Measurements from ENCODE around the gene GID8.

Gene GID8

GRCh38 chr20:62938105-62938888, at the start of gene GID8:
GID8 (plus strand) TSS chr20:62938147; CDS start chr20:62941503, 3,356 bp downstream.
- Histone ChIP-seq H3K4me3 (ENCODE audit: insufficient read depth, low read length, poor library complexity, severe bottlenecking) (peak within 1 kb of the TSS; percentile 71), H3K79me2 (ENCODE audit: insufficient read depth, low read length) (peaks cover 90% of the 10 kb centered on the region), H3K27me3 (ENCODE audit: low read length) (no peaks in the 10 kb centered on the region), H3K9me2 (replicated peaks; ENCODE audit: insufficient read depth, low read length) (no peaks in the 10 kb centered on the region), H2AFZ (ENCODE audit: low read depth, low read length, severe bottlenecking) (peak within 1 kb of the TSS; percentile 93), H3K9me3 (ENCODE audit: insufficient read depth, low read length) (no peaks in the 10 kb centered on the region), H3F3A (ENCODE audit: insufficient read depth) (no peaks in the 10 kb centered on the region), H3K4me2 (ENCODE audit: low read depth, low read length, poor library complexity, severe bottlenecking) (peak within 1 kb of the TSS; percentile 80), H3K27ac (ENCODE audit: low read depth, low read length) (peak within 1 kb of the TSS; percentile 69), H3K36me3 (ENCODE audit: low read length) (no peaks in the 10 kb centered on the region; the same call in none of the 2 replicates), H4K20me1 (ENCODE audit: low read depth, low read length) (peaks cover 13% of the 10 kb centered on the region; the same call in 1 of the 2 replicates), H3K9ac (ENCODE audit: low read length) (peak within 1 kb of the TSS; percentile 94)
- TF ChIP-seq EZH2phosphoT487 (conservative IDR thresholded peaks at IDR 0.05; ENCODE audit: low read length), result no peak
- TF ChIP-seq CTCF (IDR thresholded peaks at IDR 0.05; ENCODE audit: insufficient read depth, low read length, poor library complexity, severe bottlenecking), result no peak

- Histone ChIP-seq H4K20me1 (ENCODE audit: low read depth, low read length) (no peaks in the 10 kb centered on the region), H3K9ac (ENCODE audit: low read length) (no peak overlapping the region), H3K27ac (ENCODE audit: low read depth, low read length) (no peak overlapping the region), H3K36me3 (ENCODE audit: low read length) (peaks cover 24% of the 10 kb centered on the region), H3K4me3 (ENCODE audit: insufficient read depth, low read length, poor library complexity, severe bottlenecking) (no peak overlapping the region), H3K9me3 (ENCODE audit: insufficient read depth, low read length) (no peaks in the 10 kb centered on the region), H3K4me2 (ENCODE audit: low read depth, low read length, poor library complexity, severe bottlenecking) (no peak overlapping the region), H3K9me2 (replicated peaks; ENCODE audit: insufficient read depth, low read length) (no peaks in the 10 kb centered on the region), H2AFZ (ENCODE audit: low read depth, low read length, severe bottlenecking) (no peak overlapping the region), H3K27me3 (ENCODE audit: low read length) (no peaks in the 10 kb centered on the region), H3K79me2 (ENCODE audit: insufficient read depth, low read length) (no peaks in the 10 kb centered on the region), H3F3A (ENCODE audit: insufficient read depth) (no peaks in the 10 kb centered on the region)
- TF ChIP-seq EZH2phosphoT487 (conservative IDR thresholded peaks at IDR 0.05; ENCODE audit: low read length) (no peak), CTCF (IDR thresholded peaks at IDR 0.05; ENCODE audit: insufficient read depth, low read length, poor library complexity, severe bottlenecking) (no peak)
Measured at GRCh38 chr20:62888406-62888805, 49.5 kb upstream of the GID8 start.

GRCh38 chr20:62888910-62889309, 49.0 kb upstream of the GID8 start:
- no peaks in the 10 kb centered on the region for H4K20me1 ChIP-seq (ENCODE audit: low read depth, low read length)
- no peaks in the 10 kb centered on the region for H3K9me3 ChIP-seq (ENCODE audit: insufficient read depth, low read length)
- no peaks in the 10 kb centered on the region for H3F3A ChIP-seq (ENCODE audit: insufficient read depth)
- no peak overlapping the region for H3K4me3 ChIP-seq (ENCODE audit: insufficient read depth, low read length, poor library complexity, severe bottlenecking)
- no peaks in the 10 kb centered on the region for H3K79me2 ChIP-seq (ENCODE audit: insufficient read depth, low read length)
- no peak for TF ChIP-seq EZH2phosphoT487 (conservative IDR thresholded peaks at IDR 0.05; ENCODE audit: low read length)
- TF ChIP-seq CTCF (IDR thresholded peaks at IDR 0.05; ENCODE audit: insufficient read depth, low read length, poor library complexity, severe bottlenecking), result no peak
- no peaks in the 10 kb centered on the region for H3K9me2 ChIP-seq (replicated peaks; ENCODE audit: insufficient read depth, low read length)
- H3K9ac ChIP-seq (ENCODE audit: low read length), result no peak overlapping the region
- no peak overlapping the region for H3K4me2 ChIP-seq (ENCODE audit: low read depth, low read length, poor library complexity, severe bottlenecking)
- no peak overlapping the region for H2AFZ ChIP-seq (ENCODE audit: low read depth, low read length, severe bottlenecking)
- no peaks in the 10 kb centered on the region for H3K27me3 ChIP-seq (ENCODE audit: low read length)
- H3K27ac ChIP-seq (ENCODE audit: low read depth, low read length), result no peak overlapping the region
- peaks cover 24% of the 10 kb centered on the region for H3K36me3 ChIP-seq (ENCODE audit: low read length)

Measured in SU-DHL-6 (cell line).